K562 (cell line): ENCODE results near the gene PDHX. TPM values are rescaled to one million over a fixed set of nuclear protein-coding genes. Genes with fewer than 3 reads are reported as not detected.

Experiments
- BCOR ChIP-seq: fragments of 450-650 bp; IDR thresholded peaks from 2 replicates; pipeline ENCODE4 v1.6.1; 2016
- CLOCK ChIP-seq: fragments of 250-450 bp; sonication (Bioruptor Pico); IDR thresholded peaks from 2 replicates; pipeline ENCODE4 v1.4.0; 2020; ENCODE audit warnings: mild to moderate bottlenecking, moderate library complexity, borderline replicate concordance
- DNMT1 ChIP-seq: fragments of 450-650 bp; IDR thresholded peaks from 2 replicates; pipeline ENCODE4 v1.6.1; 2016; ENCODE audit warnings: antibody characterized with exemption, mild to moderate bottlenecking
- E4F1 ChIP-seq: fragments of 250-450 bp; sonication (Bioruptor Pico); IDR thresholded peaks from 2 replicates; pipeline ENCODE4 v1.5.0; 2021; ENCODE audit warnings: mild to moderate bottlenecking, borderline replicate concordance
- FOXK2 ChIP-seq, 2 experiments: fragments of 450-650 bp; IDR thresholded peaks in 1 of 2; conservative IDR thresholded peaks in 1 of 2; 2 replicates each; pipeline ENCODE4 v1.6.1; 2016; ENCODE audit warnings: low read depth in 2 of 2, mild to moderate bottlenecking in 1 of 2
- GMEB1 ChIP-seq: fragments of 250-450 bp; sonication (Bioruptor Pico); IDR thresholded peaks from 2 replicates; pipeline ENCODE4 v1.4.0; 2020; ENCODE audit warnings: mild to moderate bottlenecking
- HMG20A ChIP-seq: fragments of 450-650 bp; formaldehyde crosslinking; conservative IDR thresholded peaks from 2 replicates; pipeline ENCODE4 v1.4.0; 2020; ENCODE audit warnings: mild to moderate bottlenecking, mixed read lengths
- NBN ChIP-seq: fragments of 450-650 bp; IDR thresholded peaks from 2 replicates; pipeline ENCODE4 v1.6.1; 2016; ENCODE audit warnings: low read depth, mild to moderate bottlenecking
- POLR2A ChIP-seq: fragments of 450-650 bp; conservative IDR thresholded peaks from 2 replicates; pipeline ENCODE4 v1.6.1; 2016
- RBM39 ChIP-seq: fragments of 200-400 bp; formaldehyde crosslinking; optimal IDR thresholded peaks from 2 replicates; pipeline ENCODE3; 2018; ENCODE audit warnings: low read depth, low read length
- RFX7 ChIP-seq: fragments of 250-450 bp; sonication (Bioruptor Pico); IDR thresholded peaks from 2 replicates; pipeline ENCODE4 v1.5.1; 2021; ENCODE audit warnings: mild to moderate bottlenecking
- SRSF7 ChIP-seq: fragments of 200-400 bp; formaldehyde crosslinking; optimal IDR thresholded peaks from 2 replicates; pipeline ENCODE3; 2017; ENCODE audit warnings: mild to moderate bottlenecking, low read depth, low read length
- ZC3H8 ChIP-seq: fragments of 450-650 bp; IDR thresholded peaks from 2 replicates; pipeline ENCODE4 v1.6.1; 2017
- ZNF695 ChIP-seq: fragments of 450-650 bp; formaldehyde crosslinking; IDR thresholded peaks from 2 replicates; pipeline ENCODE4 v1.4.0; 2020; ENCODE audit warnings: mild to moderate bottlenecking, moderate library complexity
- polyA plus RNA-seq, 8 experiments: library from polyadenylated mRNA; depleted of rRNA in 4 of 8; stranded (reverse) in 5 of 8; unstranded in 3 of 8; fragments of >200 nt; fragmentation: Nextera tagmentation in 2 of 8; fragmentation: Illumina TruSeq in 1 of 8; extraction: Ambion mirVana in 2 of 8; extraction: Trizol in 1 of 8; gene quantifications; 2 replicates each; pipeline versions ENCODE4 v1.2.1 to v1.2.3, GENCODE V29; 2011 to 2014; ENCODE audit warnings: inconsistent platforms in 1 of 8, missing spikeins in 1 of 8
- total RNA-seq, 7 experiments: library from RNA; depleted of rRNA in 6 of 7; stranded (reverse); fragments of >200 nt in 6 of 7; fragmentation: Illumina TruSeq in 2 of 7; extraction: Trizol in 2 of 7; gene quantifications; 2 replicates each; pipeline versions ENCODE4 v1.2.1 to v1.2.3, GENCODE V29; 2011 to 2021; ENCODE audit warnings: low replicate concordance in 1 of 7
- TF ChIP-seq, protein P1 (sequence below): fragments of 250-450 bp; sonication (Bioruptor Pico); IDR thresholded peaks from 2 replicates; pipeline ENCODE4 v1.8.0; 2022; ENCODE audit warnings: inconsistent platforms, mild to moderate bottlenecking, moderate library complexity, borderline replicate concordance
- TF ChIP-seq, protein P2 (sequence below), 2 experiments: fragments of 450-650 bp; IDR thresholded peaks; 2 replicates each; pipeline ENCODE4 v1.6.1; 2018; ENCODE audit warnings: mild to moderate bottlenecking in 2 of 2, low read depth in 1 of 2; ENCODE audit not compliant: partially characterized antibody in 2 of 2

Gene PDHX
- total and polyA plus RNA-seq, 9 of the 15 experiments (the other 6 are each of a cell fraction or from before 2014, with no cell fraction given): 20.8 to 43.5 (median 31.2) TPM

- TF ChIP-seq, protein P1, sequence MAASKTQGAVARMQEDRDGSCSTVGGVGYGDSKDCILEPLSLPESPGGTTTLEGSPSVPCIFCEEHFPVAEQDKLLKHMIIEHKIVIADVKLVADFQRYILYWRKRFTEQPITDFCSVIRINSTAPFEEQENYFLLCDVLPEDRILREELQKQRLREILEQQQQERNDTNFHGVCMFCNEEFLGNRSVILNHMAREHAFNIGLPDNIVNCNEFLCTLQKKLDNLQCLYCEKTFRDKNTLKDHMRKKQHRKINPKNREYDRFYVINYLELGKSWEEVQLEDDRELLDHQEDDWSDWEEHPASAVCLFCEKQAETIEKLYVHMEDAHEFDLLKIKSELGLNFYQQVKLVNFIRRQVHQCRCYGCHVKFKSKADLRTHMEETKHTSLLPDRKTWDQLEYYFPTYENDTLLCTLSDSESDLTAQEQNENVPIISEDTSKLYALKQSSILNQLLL (CRISPR knock-in tag): no peak
- TF ChIP-seq NBN: no peak
- TF ChIP-seq HMG20A (CRISPR knock-in tag): no peak
- no peak for TF ChIP-seq ZC3H8
- no peak for TF ChIP-seq CLOCK
- no peak for TF ChIP-seq POLR2A
- no peak for TF ChIP-seq RBM39
- TF ChIP-seq DNMT1: no peak
- TF ChIP-seq E4F1 (CRISPR knock-in tag): no peak
- TF ChIP-seq FOXK2 (conservative IDR thresholded peaks at IDR 0.05 in 1 of 2, IDR thresholded peaks at IDR 0.05 in 1 of 2; ENCODE audit: low read depth in 2 of 2): 0 out of 4 replicates have a peak, but pooled peaks of 1 of the 2 experiments have one; percentile 32
- TF ChIP-seq ZNF695 (CRISPR knock-in tag): no peak
- TF ChIP-seq BCOR: no peak
- no peak for TF ChIP-seq RFX7 (CRISPR knock-in tag)
- TF ChIP-seq GMEB1 (CRISPR knock-in tag): no peak
- no peak for TF ChIP-seq SRSF7
- TF ChIP-seq, protein P2, sequence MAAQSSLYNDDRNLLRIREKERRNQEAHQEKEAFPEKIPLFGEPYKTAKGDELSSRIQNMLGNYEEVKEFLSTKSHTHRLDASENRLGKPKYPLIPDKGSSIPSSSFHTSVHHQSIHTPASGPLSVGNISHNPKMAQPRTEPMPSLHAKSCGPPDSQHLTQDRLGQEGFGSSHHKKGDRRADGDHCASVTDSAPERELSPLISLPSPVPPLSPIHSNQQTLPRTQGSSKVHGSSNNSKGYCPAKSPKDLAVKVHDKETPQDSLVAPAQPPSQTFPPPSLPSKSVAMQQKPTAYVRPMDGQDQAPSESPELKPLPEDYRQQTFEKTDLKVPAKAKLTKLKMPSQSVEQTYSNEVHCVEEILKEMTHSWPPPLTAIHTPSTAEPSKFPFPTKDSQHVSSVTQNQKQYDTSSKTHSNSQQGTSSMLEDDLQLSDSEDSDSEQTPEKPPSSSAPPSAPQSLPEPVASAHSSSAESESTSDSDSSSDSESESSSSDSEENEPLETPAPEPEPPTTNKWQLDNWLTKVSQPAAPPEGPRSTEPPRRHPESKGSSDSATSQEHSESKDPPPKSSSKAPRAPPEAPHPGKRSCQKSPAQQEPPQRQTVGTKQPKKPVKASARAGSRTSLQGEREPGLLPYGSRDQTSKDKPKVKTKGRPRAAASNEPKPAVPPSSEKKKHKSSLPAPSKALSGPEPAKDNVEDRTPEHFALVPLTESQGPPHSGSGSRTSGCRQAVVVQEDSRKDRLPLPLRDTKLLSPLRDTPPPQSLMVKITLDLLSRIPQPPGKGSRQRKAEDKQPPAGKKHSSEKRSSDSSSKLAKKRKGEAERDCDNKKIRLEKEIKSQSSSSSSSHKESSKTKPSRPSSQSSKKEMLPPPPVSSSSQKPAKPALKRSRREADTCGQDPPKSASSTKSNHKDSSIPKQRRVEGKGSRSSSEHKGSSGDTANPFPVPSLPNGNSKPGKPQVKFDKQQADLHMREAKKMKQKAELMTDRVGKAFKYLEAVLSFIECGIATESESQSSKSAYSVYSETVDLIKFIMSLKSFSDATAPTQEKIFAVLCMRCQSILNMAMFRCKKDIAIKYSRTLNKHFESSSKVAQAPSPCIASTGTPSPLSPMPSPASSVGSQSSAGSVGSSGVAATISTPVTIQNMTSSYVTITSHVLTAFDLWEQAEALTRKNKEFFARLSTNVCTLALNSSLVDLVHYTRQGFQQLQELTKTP (IDR thresholded peaks at IDR 0.05; ENCODE audit: low read depth in 1 of 2, partially characterized antibody in 2 of 2): no peak
Observed at GRCh38 chr11:35040221-35040942, 124.0 kb downstream of the PDHX start (continued).
